Stimulated activated CD8-positive, alpha-beta memory T cell treated with anti-CD3 and anti-CD28 coated beads, Interleukin-7, amount 100 ng/mL, for 24 hours (primary cell): ENCODE data around the gene ZCCHC10.
"Not testable (repeated sequence)": the region's sequence is repeated elsewhere in the genome, so short reads cannot be mapped to it uniquely, and the experiment has no call there.

Experiments used
- DNase-seq: peaks from one replicate; pipeline ENCODE4 v3.0.0-alpha.2; 2020; ENCODE audit warnings: low read depth

Gene ZCCHC10

GRCh38 chr5:133025804-133026663, at the start of gene ZCCHC10:
Gene ZCCHC10, minus strand, starts transcription at chr5:133026549. Its CDS starts 12 bp downstream, at chr5:133026537.
- peak; percentile 82 for DNase-seq

- DNase-seq: no peak
These were observed 49.5 kb upstream of the ZCCHC10 start for GRCh38 chr5:133075572-133076536.

GRCh38 chr5:133072021-133072420, 45.7 kb upstream of the ZCCHC10 start:
- DNase-seq: no peak

GRCh38 chr5:133066045-133066444, 39.7 kb upstream of the ZCCHC10 start:
- DNase-seq: no peak

- DNase-seq: no peak
These were observed 39.1 kb upstream of the ZCCHC10 start for GRCh38 chr5:133065471-133065870.

- no peak for DNase-seq
These were observed 37.6 kb upstream of the ZCCHC10 start for GRCh38 chr5:133063965-133064364.

- DNase-seq: no peak
These were observed 35.9 kb upstream of the ZCCHC10 start for GRCh38 chr5:133062276-133062675.

- no peak for DNase-seq
These were observed 33.3 kb upstream of the ZCCHC10 start for GRCh38 chr5:133059621-133060020.

GRCh38 chr5:133056891-133057290, 30.5 kb upstream of the ZCCHC10 start:
- DNase-seq: no peak

- DNase-seq: no peak
These were observed 28.5 kb upstream of the ZCCHC10 start for GRCh38 chr5:133054697-133055471.

- no peak for DNase-seq
These were observed 27.1 kb upstream of the ZCCHC10 start for GRCh38 chr5:133053448-133053847.

GRCh38 chr5:133052317-133053175, 26.2 kb upstream of the ZCCHC10 start:
- DNase-seq: peak; percentile 22

GRCh38 chr5:133051542-133052316, 25.4 kb upstream of the ZCCHC10 start, which contains the start of gene HSPA4:
Gene HSPA4, plus strand, starts transcription at chr5:133052013. Its CDS starts 238 bp downstream, at chr5:133052251.
- DNase-seq: peak; percentile 93

GRCh38 chr5:133051061-133051541, 24.8 kb upstream of the ZCCHC10 start:
- no peak for DNase-seq

GRCh38 chr5:133050521-133050920, 24.2 kb upstream of the ZCCHC10 start:
- DNase-seq: no peak

GRCh38 chr5:133049726-133050048, 23.3 kb upstream of the ZCCHC10 start:
- no peak for DNase-seq

- DNase-seq: no peak
These were observed 22.8 kb upstream of the ZCCHC10 start for GRCh38 chr5:133048993-133049725.

GRCh38 chr5:133047404-133047803, 21.1 kb upstream of the ZCCHC10 start:
- no peak for DNase-seq

GRCh38 chr5:133046560-133046959, 20.2 kb upstream of the ZCCHC10 start:
- not testable (repeated sequence) for DNase-seq
